Measurements from ENCODE around the gene C1S.

Gene C1S

DNA sequence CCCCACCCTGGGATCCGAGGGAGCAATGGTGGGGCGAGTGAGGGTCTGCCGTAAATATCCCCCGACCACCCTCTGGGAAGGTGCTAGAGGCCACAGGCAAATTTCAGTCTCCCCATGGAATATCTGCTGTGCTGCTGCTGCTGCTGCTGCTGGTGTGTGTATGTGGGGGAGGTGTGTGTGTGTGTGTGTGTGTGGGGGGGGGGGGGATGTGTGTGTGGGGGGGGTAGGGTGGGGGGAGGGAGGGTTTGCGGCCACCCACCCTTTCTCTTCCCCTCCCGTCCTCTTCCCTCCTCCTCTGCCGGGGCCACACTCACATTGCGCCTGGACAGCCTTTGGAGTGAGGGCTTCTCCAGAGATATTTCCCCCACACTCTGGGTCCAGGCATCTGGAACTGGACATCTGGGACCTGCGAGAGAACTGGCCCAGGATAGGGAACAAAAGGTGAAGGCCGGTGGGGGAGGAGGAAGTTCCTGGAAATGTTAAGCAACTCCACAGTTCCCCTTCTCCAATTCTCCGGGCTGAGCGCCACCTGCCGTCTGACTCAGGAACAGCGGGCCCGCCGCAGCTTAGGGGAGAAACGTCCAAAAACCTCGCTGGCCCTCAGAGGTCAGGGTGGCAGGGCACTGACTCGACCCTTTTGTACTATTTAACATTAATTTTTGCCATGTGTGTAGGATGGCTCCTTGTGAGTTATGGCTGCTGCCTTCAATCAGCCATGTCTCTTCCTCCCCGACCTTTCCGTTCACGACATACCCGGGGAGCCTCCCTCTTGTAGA lies 48.5 kb downstream of the C1S start, which contains the start of gene C1RL (continued):
- TF ChIP-seq BCL11A (tag by site-specific recombination; IDR thresholded peaks at IDR 0.05; ENCODE audit: low read depth) (no peak), ZNF677 (tag by site-specific recombination; IDR thresholded peaks at IDR 0.05) (no peak), ZFHX2 (tag by site-specific recombination; conservative IDR thresholded peaks at IDR 0.05) (no peak; the same call in 1 of the 2 replicates), BCL11B (tag by site-specific recombination; IDR thresholded peaks at IDR 0.05; ENCODE audit: low read depth) (no peak), ZNF521 (tag by site-specific recombination; IDR thresholded peaks at IDR 0.05) (no peak), ZFP3 (tag by site-specific recombination; IDR thresholded peaks at IDR 0.05; ENCODE audit: low read depth) (no peak), ZNF211 (tag by site-specific recombination; IDR thresholded peaks at IDR 0.05; ENCODE audit: low read depth) (no peak), ZNF843 (tag by site-specific recombination; IDR thresholded peaks at IDR 0.05) (no peak), ZBTB1 (tag by site-specific recombination; IDR thresholded peaks at IDR 0.05) (no peak), ZNF350 (tag by site-specific recombination; IDR thresholded peaks at IDR 0.05) (no peak), ZNF146 (tag by site-specific recombination; IDR thresholded peaks at IDR 0.05) (no peak), ZNF501 (tag by site-specific recombination; IDR thresholded peaks at IDR 0.05) (no peak), SP3 (tag by site-specific recombination; IDR thresholded peaks at IDR 0.05) (no peak)
- TF ChIP-seq, protein P1, sequence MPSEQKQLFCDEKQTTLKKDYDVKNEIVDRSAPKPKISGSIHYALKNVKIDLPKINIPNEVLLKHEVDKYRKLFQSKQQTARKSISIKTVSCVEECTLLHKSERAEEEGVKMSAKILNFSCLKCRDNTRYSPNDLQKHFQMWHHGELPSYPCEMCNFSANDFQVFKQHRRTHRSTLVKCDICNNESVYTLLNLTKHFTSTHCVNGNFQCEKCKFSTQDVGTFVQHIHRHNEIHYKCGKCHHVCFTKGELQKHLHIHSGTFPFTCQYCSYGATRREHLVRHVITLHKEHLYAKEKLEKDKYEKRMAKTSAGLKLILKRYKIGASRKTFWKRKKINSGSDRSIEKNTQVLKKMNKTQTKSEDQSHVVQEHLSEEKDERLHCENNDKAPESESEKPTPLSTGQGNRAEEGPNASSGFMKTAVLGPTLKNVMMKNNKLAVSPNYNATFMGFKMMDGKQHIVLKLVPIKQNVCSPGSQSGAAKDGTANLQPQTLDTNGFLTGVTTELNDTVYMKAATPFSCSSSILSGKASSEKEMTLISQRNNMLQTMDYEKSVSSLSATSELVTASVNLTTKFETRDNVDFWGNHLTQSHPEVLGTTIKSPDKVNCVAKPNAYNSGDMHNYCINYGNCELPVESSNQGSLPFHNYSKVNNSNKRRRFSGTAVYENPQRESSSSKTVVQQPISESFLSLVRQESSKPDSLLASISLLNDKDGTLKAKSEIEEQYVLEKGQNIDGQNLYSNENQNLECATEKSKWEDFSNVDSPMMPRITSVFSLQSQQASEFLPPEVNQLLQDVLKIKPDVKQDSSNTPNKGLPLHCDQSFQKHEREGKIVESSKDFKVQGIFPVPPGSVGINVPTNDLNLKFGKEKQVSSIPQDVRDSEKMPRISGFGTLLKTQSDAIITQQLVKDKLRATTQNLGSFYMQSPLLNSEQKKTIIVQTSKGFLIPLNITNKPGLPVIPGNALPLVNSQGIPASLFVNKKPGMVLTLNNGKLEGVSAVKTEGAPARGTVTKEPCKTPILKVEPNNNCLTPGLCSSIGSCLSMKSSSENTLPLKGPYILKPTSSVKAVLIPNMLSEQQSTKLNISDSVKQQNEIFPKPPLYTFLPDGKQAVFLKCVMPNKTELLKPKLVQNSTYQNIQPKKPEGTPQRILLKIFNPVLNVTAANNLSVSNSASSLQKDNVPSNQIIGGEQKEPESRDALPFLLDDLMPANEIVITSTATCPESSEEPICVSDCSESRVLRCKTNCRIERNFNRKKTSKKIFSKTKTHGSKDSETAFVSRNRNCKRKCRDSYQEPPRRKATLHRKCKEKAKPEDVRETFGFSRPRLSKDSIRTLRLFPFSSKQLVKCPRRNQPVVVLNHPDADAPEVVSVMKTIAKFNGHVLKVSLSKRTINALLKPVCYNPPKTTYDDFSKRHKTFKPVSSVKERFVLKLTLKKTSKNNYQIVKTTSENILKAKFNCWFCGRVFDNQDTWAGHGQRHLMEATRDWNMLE (tag by site-specific recombination; conservative IDR thresholded peaks at IDR 0.05; ENCODE audit: low read depth): no peak
- TF ChIP-seq, protein P2, sequence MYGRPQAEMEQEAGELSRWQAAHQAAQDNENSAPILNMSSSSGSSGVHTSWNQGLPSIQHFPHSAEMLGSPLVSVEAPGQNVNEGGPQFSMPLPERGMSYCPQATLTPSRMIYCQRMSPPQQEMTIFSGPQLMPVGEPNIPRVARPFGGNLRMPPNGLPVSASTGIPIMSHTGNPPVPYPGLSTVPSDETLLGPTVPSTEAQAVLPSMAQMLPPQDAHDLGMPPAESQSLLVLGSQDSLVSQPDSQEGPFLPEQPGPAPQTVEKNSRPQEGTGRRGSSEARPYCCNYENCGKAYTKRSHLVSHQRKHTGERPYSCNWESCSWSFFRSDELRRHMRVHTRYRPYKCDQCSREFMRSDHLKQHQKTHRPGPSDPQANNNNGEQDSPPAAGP (tag by site-specific recombination; IDR thresholded peaks at IDR 0.05): no peak
- TF ChIP-seq, protein P3, sequence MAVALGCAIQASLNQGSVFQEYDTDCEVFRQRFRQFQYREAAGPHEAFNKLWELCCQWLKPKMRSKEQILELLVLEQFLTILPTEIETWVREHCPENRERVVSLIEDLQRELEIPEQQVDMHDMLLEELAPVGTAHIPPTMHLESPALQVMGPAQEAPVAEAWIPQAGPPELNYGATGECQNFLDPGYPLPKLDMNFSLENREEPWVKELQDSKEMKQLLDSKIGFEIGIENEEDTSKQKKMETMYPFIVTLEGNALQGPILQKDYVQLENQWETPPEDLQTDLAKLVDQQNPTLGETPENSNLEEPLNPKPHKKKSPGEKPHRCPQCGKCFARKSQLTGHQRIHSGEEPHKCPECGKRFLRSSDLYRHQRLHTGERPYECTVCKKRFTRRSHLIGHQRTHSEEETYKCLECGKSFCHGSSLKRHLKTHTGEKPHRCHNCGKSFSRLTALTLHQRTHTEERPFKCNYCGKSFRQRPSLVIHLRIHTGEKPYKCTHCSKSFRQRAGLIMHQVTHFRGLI (tag by site-specific recombination; IDR thresholded peaks at IDR 0.05): no peak
- TF ChIP-seq, protein P4, sequence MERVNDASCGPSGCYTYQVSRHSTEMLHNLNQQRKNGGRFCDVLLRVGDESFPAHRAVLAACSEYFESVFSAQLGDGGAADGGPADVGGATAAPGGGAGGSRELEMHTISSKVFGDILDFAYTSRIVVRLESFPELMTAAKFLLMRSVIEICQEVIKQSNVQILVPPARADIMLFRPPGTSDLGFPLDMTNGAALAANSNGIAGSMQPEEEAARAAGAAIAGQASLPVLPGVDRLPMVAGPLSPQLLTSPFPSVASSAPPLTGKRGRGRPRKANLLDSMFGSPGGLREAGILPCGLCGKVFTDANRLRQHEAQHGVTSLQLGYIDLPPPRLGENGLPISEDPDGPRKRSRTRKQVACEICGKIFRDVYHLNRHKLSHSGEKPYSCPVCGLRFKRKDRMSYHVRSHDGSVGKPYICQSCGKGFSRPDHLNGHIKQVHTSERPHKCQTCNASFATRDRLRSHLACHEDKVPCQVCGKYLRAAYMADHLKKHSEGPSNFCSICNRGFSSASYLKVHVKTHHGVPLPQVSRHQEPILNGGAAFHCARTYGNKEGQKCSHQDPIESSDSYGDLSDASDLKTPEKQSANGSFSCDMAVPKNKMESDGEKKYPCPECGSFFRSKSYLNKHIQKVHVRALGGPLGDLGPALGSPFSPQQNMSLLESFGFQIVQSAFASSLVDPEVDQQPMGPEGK (tag by site-specific recombination; IDR thresholded peaks at IDR 0.05): peak; percentile 57
- TF ChIP-seq, protein P5, sequence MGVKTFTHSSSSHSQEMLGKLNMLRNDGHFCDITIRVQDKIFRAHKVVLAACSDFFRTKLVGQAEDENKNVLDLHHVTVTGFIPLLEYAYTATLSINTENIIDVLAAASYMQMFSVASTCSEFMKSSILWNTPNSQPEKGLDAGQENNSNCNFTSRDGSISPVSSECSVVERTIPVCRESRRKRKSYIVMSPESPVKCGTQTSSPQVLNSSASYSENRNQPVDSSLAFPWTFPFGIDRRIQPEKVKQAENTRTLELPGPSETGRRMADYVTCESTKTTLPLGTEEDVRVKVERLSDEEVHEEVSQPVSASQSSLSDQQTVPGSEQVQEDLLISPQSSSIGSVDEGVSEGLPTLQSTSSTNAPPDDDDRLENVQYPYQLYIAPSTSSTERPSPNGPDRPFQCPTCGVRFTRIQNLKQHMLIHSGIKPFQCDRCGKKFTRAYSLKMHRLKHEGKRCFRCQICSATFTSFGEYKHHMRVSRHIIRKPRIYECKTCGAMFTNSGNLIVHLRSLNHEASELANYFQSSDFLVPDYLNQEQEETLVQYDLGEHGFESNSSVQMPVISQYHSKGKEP (tag by site-specific recombination; IDR thresholded peaks at IDR 0.05): no peak
- TF ChIP-seq, protein P6, sequence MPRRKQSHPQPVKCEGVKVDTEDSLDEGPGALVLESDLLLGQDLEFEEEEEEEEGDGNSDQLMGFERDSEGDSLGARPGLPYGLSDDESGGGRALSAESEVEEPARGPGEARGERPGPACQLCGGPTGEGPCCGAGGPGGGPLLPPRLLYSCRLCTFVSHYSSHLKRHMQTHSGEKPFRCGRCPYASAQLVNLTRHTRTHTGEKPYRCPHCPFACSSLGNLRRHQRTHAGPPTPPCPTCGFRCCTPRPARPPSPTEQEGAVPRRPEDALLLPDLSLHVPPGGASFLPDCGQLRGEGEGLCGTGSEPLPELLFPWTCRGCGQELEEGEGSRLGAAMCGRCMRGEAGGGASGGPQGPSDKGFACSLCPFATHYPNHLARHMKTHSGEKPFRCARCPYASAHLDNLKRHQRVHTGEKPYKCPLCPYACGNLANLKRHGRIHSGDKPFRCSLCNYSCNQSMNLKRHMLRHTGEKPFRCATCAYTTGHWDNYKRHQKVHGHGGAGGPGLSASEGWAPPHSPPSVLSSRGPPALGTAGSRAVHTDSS (tag by site-specific recombination; IDR thresholded peaks at IDR 0.05): no peak
- TF ChIP-seq, protein P7, sequence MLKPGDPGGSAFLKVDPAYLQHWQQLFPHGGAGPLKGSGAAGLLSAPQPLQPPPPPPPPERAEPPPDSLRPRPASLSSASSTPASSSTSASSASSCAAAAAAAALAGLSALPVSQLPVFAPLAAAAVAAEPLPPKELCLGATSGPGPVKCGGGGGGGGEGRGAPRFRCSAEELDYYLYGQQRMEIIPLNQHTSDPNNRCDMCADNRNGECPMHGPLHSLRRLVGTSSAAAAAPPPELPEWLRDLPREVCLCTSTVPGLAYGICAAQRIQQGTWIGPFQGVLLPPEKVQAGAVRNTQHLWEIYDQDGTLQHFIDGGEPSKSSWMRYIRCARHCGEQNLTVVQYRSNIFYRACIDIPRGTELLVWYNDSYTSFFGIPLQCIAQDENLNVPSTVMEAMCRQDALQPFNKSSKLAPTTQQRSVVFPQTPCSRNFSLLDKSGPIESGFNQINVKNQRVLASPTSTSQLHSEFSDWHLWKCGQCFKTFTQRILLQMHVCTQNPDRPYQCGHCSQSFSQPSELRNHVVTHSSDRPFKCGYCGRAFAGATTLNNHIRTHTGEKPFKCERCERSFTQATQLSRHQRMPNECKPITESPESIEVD (tag by site-specific recombination; IDR thresholded peaks at IDR 0.05): no peak
- TF ChIP-seq, protein P8, sequence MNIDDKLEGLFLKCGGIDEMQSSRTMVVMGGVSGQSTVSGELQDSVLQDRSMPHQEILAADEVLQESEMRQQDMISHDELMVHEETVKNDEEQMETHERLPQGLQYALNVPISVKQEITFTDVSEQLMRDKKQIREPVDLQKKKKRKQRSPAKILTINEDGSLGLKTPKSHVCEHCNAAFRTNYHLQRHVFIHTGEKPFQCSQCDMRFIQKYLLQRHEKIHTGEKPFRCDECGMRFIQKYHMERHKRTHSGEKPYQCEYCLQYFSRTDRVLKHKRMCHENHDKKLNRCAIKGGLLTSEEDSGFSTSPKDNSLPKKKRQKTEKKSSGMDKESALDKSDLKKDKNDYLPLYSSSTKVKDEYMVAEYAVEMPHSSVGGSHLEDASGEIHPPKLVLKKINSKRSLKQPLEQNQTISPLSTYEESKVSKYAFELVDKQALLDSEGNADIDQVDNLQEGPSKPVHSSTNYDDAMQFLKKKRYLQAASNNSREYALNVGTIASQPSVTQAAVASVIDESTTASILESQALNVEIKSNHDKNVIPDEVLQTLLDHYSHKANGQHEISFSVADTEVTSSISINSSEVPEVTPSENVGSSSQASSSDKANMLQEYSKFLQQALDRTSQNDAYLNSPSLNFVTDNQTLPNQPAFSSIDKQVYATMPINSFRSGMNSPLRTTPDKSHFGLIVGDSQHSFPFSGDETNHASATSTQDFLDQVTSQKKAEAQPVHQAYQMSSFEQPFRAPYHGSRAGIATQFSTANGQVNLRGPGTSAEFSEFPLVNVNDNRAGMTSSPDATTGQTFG (tag by site-specific recombination; IDR thresholded peaks at IDR 0.05; ENCODE audit: borderline replicate concordance): no peak

Measured in HEK293 (cell line).